ENCODE results near the gene MED27. TPM values are rescaled to one million over a fixed set of nuclear protein-coding genes. Genes with fewer than 3 reads are reported as not detected.

Gene MED27
- total and polyA plus RNA-seq, 10 of the 15 experiments (the other 5 are each of a cell fraction or from before 2014, with no cell fraction given): 20.3 to 50.3 (median 35.5) TPM

DNA sequence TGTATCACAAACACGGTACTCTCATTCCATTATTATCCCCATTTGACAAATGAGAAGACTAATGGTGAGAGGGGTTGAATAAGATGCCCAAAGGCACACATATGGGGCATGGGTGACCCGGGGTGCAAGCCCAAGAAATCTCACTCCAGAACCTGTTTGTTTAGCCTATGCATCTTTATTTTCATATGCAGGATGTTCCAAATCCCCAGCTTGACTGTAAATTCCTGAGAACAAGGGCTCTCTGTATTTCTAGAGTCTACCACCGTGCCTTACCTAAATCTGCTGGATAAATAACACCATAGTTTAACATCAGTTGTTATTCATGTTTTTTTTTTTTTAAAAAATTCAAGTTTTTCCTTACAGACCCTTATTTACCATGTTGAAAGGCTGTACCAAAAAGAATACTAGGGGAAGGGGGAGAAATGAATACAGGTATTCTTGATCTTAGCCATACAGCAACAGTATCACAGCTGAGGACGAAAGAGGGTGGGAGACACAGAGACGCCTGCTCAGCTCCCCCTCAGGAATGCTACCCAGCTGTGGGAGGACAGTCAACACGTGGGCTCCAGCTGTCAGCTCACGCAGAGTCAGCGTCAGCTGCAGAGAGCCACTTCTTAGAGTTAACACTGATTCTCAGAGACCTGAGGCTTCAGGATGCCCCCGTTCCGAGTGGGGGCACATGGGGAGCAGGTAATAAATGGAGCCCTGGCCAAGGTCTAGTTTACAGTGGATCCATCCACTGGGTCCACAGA lies 86.6 kb downstream of the MED27 start (continued):
- TF ChIP-seq ESRRA (IDR thresholded peaks at IDR 0.05; ENCODE audit: low read length): no peak
- TF ChIP-seq FOXM1 (IDR thresholded peaks at IDR 0.05; ENCODE audit: low read depth, low read length): no peak
- TF ChIP-seq PAX8 (IDR thresholded peaks at IDR 0.05): no peak
- TF ChIP-seq HCFC1 (IDR thresholded peaks at IDR 0.05; ENCODE audit: low read length): no peak
- TF ChIP-seq SUZ12 (IDR thresholded peaks at IDR 0.05; ENCODE audit: unreplicated experiment): no peak

GRCh38 chr9:131987232-131987631 lies 92.4 kb downstream of the MED27 start:
- Histone ChIP-seq H3K79me2 (ENCODE audit: control insufficient read depth, insufficient read depth, low read length) (no peaks in the 10 kb centered on the region), H3K27me3 (replicated peaks in 1 of 2; ENCODE audit: control insufficient read depth in 2 of 2, insufficient read depth in 2 of 2, low read length in 1 of 2) (no peaks in the 10 kb centered on the region), H3K4me3 (no peak overlapping the region), H2AFZ (ENCODE audit: control insufficient read depth, low read depth, low read length) (no peak overlapping the region), H4K20me1 (ENCODE audit: control insufficient read depth, insufficient read depth) (no peaks in the 10 kb centered on the region), H3K9me3 (replicated peaks; ENCODE audit: control insufficient read depth, insufficient read depth, low read length) (no peaks in the 10 kb centered on the region), H3K9ac (ENCODE audit: control insufficient read depth, insufficient read depth, low read length) (no peak overlapping the region), H3K36me3 (ENCODE audit: control insufficient read depth in 2 of 2, insufficient read depth in 2 of 2, low read length in 1 of 2) (no peaks in the 10 kb centered on the region), H3K4me1 (ENCODE audit: control insufficient read depth, insufficient read depth, low read length) (peaks cover 14% of the 10 kb centered on the region; the same call in 1 of the 2 replicates), H3K27ac (ENCODE audit: control insufficient read depth, insufficient read depth) (no peak overlapping the region), H3K4me2 (ENCODE audit: control insufficient read depth, insufficient read depth) (no peak overlapping the region)
- FAIRE-seq: no peak
- in situ Hi-C loops (cut with MboI) (no loop called here), intact Hi-C loops (cut with micrococcal nuclease; ENCODE audit: unreplicated experiment) (no loop called here)
- 99% methylated on average over 5 of the region's 5 CpGs for WGBS (ENCODE audit: insufficient coverage, insufficient replicate concordance, low lambda C conversion rate, missing lambda C conversion rate)
- SMC1A ChIA-PET (ENCODE audit: uncharacterized antibody, unreplicated experiment): interaction anchor here (1.4 kb wide), 1 partner anchor 8 kb away, joined by 3 read pairs; no protein-coding TSS in a partner anchor
- no TSS peak for BruUV-seq (replicated peaks)
- no peak for DNase-seq (ENCODE audit: low read depth, low spot score)
- CTCF ChIA-PET: interaction anchor here (0.7 kb wide), 1 partner anchor 282 kb away, joined by 3 read pairs; no protein-coding TSS in a partner anchor
- TF ChIP-seq NR2C2 (IDR thresholded peaks at IDR 0.05; ENCODE audit: borderline replicate concordance, control insufficient read depth, insufficient read length, low read depth) (no peak), NFYB (IDR thresholded peaks at IDR 0.05; ENCODE audit: insufficient read depth, low read depth, low read length) (no peak), FOXK2 (IDR thresholded peaks at IDR 0.05) (no peak), EZH2 (IDR thresholded peaks at IDR 0.05; ENCODE audit: borderline replicate concordance, control insufficient read depth, low read depth, low read length) (no peak), IKZF2 (IDR thresholded peaks at IDR 0.05) (no peak), SIN3A (IDR thresholded peaks at IDR 0.05; ENCODE audit: low read depth, low read length) (no peak), USF2 (IDR thresholded peaks at IDR 0.05; ENCODE audit: borderline replicate concordance, low read depth, low read length) (no peak), GATAD2B (conservative IDR thresholded peaks at IDR 0.05; ENCODE audit: low read depth) (no peak), STAT3 (IDR thresholded peaks at IDR 0.05; ENCODE audit: low read depth, low read length) (no peak), KAT2A (conservative IDR thresholded peaks at IDR 0.05; ENCODE audit: control insufficient read depth, low read depth, low read length) (no peak), SMC3 (IDR thresholded peaks at IDR 0.05; ENCODE audit: borderline replicate concordance, low read length) (no peak), DPF2 (IDR thresholded peaks at IDR 0.05) (no peak), IKZF1 (conservative IDR thresholded peaks at IDR 0.05) (no peak), SIX5 (IDR thresholded peaks at IDR 0.05; ENCODE audit: low read depth, low read length, severe bottlenecking) (no peak)
- TF ChIP-seq, protein P1, sequence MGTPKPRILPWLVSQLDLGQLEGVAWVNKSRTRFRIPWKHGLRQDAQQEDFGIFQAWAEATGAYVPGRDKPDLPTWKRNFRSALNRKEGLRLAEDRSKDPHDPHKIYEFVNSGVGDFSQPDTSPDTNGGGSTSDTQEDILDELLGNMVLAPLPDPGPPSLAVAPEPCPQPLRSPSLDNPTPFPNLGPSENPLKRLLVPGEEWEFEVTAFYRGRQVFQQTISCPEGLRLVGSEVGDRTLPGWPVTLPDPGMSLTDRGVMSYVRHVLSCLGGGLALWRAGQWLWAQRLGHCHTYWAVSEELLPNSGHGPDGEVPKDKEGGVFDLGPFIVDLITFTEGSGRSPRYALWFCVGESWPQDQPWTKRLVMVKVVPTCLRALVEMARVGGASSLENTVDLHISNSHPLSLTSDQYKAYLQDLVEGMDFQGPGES (IDR thresholded peaks at IDR 0.05): no peak
- POLR2A ChIA-PET: no interaction called here
- no peak for ATAC-seq
- RAD21 ChIA-PET (ENCODE audit: unreplicated experiment): no interaction called here
